Colonic mucosa (tissue), 4 donors: ENCODE data around the gene STEAP1B. TPM values are rescaled to one million over a fixed set of nuclear protein-coding genes. Genes with fewer than 3 reads are reported as not detected.
"Not testable (repeated sequence)": the region's sequence is repeated elsewhere in the genome, so short reads cannot be mapped to it uniquely, and the experiment has no call there.

ENCODE experiments used
- DNase-seq: peaks from one replicate; pipeline ENCODE4 v3.0.0-alpha.2; 2020
- H3K27ac ChIP-seq: fragments of 200-600 bp; one replicate; pipeline ENCODE4 v1.8.0; 2021
- H3K27me3 ChIP-seq: fragments of 200-600 bp; one replicate; pipeline ENCODE4 v1.8.0; 2021
- H3K36me3 ChIP-seq: fragments of 200-600 bp; one replicate; pipeline ENCODE4 v1.8.0; 2021
- H3K4me1 ChIP-seq: fragments of 200-600 bp; one replicate; pipeline ENCODE4 v1.8.0; 2021; ENCODE audit warnings: mild to moderate bottlenecking
- H3K4me3 ChIP-seq: fragments of 200-600 bp; one replicate; pipeline ENCODE4 v1.8.0; 2021
- H3K9ac ChIP-seq, 2 donors: one replicate each; pipeline ENCODE4 v1.7.0; 2013; ENCODE audit warnings: control low read depth in 2 of 2, low read depth in 2 of 2, low read length in 2 of 2
- H3K9me3 ChIP-seq: fragments of 200-600 bp; one replicate; pipeline ENCODE4 v1.8.0; 2021
- intact Hi-C: fragments of 100-400 bp; cut with DNase I; formaldehyde crosslinking; loops from one replicate; pipeline ENCODE4 v1.14.1; 2022
- total RNA-seq, 2 donors: library from RNA; stranded (reverse); fragmentation: NEBNext Ultra II Directional in 1 of 2; extraction: Animal tissue kit (Norgen Biotek cat#: 25700) in 1 of 2; gene quantifications; one replicate each; pipeline ENCODE4 v1.2.1, GENCODE V29; 2021
- TF ChIP-seq, protein P1 (sequence below): fragments of 200-600 bp; IDR thresholded peaks from one replicate; pipeline ENCODE4 v1.8.0; 2022; ENCODE audit warnings: antibody characterized with exemption, mild to moderate bottlenecking
- donor health status: healthy.
- donor health status: DM: no; HTN: no; CAD: no.
- donor health status: DM: no; HTN: no; CAD: no.

STEAP1B gene
- total RNA-seq, 2 donors from 2014 or later, result 0.21 to 0.30 TPM

DNA sequence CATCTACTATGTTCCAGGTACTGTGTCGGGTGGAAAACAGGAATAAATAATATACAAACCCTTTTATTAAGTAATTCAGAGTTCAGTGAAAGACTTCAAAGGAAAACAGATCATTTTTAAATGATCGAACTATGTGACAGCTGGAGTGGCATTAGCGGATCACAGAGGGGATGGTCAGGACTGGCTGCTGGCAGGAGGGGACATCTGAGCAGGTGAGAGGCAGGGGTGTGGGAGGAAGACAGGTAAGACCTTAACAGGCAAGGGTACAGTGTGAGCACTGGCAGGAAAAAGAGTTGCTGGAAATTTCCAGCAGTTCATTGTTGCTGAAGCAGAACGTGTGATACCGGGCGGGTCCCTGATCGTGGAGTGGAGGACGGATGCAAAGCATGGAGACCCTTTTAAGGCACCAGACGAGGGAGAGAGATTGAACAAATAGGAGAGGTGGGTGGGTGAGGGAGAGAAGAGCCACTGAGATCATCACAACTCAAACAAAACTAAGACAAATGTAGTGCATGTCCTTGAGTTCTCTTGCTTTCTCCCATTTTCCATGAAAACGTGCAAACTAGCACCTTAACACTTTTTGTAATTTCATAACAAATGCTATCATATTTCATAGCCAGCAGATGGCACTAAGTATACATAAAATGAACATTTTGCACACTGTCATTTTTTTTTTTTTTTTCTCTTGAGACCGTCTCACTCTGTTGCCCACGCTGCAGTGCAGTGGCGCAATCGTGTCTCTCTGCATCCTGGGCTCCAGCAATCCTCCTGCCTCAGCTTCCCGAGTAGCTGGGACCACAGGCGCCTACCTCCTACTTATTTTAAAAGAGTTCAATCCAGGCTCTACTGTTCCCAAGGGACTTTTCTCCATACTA lies 23.7 kb upstream of the STEAP1B start:
- H3K4me1 ChIP-seq, H3K9ac ChIP-seq, H3K9me3 ChIP-seq, DNase-seq, H3K36me3 ChIP-seq, H3K4me3 ChIP-seq, H3K27ac ChIP-seq, H3K27me3 ChIP-seq, intact Hi-C loops: not testable (repeated sequence)
- TF ChIP-seq, protein P1, sequence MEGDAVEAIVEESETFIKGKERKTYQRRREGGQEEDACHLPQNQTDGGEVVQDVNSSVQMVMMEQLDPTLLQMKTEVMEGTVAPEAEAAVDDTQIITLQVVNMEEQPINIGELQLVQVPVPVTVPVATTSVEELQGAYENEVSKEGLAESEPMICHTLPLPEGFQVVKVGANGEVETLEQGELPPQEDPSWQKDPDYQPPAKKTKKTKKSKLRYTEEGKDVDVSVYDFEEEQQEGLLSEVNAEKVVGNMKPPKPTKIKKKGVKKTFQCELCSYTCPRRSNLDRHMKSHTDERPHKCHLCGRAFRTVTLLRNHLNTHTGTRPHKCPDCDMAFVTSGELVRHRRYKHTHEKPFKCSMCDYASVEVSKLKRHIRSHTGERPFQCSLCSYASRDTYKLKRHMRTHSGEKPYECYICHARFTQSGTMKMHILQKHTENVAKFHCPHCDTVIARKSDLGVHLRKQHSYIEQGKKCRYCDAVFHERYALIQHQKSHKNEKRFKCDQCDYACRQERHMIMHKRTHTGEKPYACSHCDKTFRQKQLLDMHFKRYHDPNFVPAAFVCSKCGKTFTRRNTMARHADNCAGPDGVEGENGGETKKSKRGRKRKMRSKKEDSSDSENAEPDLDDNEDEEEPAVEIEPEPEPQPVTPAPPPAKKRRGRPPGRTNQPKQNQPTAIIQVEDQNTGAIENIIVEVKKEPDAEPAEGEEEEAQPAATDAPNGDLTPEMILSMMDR, result peak; percentile 16

DNA sequence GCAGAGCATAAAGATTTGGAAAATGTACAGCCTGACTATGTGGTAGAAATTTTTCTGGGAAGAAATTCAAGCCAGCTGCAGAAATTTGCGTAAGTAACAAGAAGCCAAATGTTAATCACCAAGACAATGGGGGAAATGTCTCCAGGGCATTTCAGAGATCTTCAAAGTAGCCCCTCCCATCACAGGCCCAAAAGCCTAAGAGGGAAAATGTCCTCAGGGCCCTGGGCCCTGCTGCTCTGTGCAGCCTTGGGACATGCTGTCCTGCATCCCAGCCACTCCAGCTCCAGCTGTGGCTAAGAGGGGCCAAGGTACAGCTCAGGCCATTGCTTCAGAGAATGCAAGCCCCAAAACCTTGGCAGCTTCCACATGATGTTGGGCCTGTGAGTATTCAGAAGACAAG lies 19.6 kb upstream of the STEAP1B start:
- intact Hi-C loops, H3K9me3 ChIP-seq, H3K9ac ChIP-seq, H3K4me3 ChIP-seq, H3K4me1 ChIP-seq, H3K27me3 ChIP-seq, H3K27ac ChIP-seq, H3K36me3 ChIP-seq, DNase-seq: not testable (repeated sequence)

DNA sequence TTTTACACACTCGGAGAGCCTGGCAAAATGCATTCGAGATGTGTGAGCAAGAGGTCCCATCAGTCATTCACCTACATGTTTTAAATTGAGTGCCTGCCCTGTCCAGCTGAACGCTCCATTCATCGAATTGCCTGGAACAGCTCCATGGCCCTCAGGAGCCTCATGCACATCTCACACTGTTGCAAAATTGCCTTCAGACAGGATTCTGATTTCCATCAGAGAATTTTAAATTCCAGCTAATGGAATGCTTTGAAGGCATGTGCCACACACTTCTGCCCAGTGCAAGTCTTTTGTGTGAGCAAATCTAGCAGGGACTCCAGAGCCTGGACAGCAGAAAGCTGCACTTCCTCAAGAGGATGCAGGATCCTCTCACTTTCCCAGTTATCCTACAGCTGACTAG lies 17.0 kb upstream of the STEAP1B start:
- H3K36me3 ChIP-seq, intact Hi-C loops, H3K27me3 ChIP-seq, H3K4me3 ChIP-seq, H3K27ac ChIP-seq, DNase-seq, H3K9me3 ChIP-seq, H3K9ac ChIP-seq, H3K4me1 ChIP-seq: not testable (repeated sequence)

DNA sequence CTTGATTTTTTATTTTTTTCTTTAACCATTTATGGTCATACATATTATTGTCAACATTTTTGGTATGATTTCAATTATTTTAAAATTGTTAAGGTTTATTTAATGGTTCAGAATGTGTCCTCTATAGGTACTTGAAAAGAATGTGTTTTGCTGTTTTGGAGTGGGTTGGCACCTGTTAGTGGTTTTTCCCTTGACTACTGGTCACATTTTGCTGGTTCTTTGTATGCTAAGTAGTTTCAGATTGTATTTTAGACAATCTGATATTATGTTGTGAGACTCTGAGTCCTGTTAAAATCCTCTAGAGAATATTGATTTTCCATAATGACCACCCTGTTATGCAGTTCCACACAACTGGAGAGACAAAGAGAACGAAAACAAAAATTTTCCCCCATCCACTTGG lies 15.0 kb upstream of the STEAP1B start:
- H3K27me3 ChIP-seq, DNase-seq, intact Hi-C loops, H3K36me3 ChIP-seq, H3K9me3 ChIP-seq, H3K4me3 ChIP-seq, H3K4me1 ChIP-seq, H3K27ac ChIP-seq, H3K9ac ChIP-seq: not testable (repeated sequence)

DNA sequence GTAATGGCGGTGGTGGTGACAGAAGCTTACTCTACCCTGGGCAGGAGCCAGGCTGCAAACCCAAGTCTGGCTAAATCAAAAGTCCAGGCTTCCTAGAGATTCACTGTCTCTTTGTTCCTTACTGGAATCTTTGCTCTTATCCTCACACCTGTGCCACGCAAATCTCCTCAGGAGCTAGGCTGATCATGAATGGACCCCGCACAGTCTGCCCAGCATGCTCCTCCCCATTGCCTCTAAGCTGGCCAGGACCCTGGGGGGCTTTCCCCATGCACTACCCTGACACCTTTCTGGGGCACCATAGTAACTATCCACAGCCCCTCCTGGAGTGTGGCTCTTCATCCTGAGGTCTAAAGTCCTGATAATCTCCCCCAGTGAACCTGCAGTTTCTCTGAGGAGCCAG lies 7.3 kb upstream of the STEAP1B start:
- DNase-seq, H3K9ac ChIP-seq, H3K27ac ChIP-seq, H3K4me3 ChIP-seq, H3K4me1 ChIP-seq, intact Hi-C loops, H3K36me3 ChIP-seq, H3K27me3 ChIP-seq, H3K9me3 ChIP-seq: not testable (repeated sequence)

DNA sequence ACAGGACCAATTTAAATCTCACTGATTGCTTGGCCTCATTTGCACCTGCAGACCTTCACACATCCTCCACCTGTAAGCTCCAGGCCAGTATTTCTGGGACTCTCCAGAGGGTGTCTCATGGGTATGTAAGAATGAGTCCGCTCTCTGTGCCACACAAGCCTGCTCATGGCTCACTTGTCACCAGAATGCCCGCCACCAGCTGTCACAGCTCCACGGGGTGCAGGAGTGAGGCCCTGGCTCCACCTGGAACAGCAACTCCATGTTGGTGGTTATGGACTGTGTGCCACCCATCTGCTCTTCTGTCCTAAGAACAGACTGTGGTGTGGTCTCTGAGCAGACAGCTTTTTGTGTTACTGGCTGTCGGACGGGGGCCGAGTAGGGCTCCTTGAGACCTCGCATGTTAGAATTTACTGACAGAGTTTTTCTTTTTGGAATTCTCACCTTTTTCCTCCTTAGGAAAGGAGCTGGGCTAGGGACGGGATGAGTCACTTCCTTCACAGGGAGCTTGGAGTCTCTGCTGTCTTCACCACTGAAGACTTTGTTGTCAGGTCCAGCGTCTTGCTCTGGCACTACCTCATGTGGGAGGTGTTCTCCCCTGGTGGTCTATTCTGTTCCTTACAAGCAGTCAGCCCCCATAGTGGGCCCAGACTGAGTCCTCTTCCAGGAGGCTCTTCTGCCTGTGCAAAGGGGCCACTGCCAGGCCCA lies 6.5 kb upstream of the STEAP1B start:
- H3K36me3 ChIP-seq, DNase-seq, H3K4me3 ChIP-seq, H3K27ac ChIP-seq, intact Hi-C loops, H3K9ac ChIP-seq, H3K9me3 ChIP-seq, H3K4me1 ChIP-seq, H3K27me3 ChIP-seq: not testable (repeated sequence)

DNA sequence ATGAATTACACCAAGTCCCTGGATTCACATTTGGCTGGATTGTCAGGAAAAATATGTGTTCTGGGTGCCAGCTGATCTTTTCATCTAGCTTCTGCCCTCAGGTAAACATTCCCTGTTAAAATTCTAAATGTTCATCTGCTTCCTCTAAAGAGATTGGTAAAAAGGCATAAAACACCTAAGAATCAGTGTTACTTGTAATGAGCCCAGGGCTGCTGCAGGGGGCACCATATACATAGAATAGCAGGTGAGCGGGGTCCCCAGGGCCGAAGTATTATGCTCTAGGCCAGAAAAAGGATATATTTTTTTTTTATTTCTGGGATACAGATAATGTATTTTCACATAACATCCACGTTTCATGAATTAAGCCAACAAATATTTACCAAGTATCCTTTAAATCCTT lies 4.5 kb upstream of the STEAP1B start:
- H3K27me3 ChIP-seq, H3K4me1 ChIP-seq, H3K36me3 ChIP-seq, DNase-seq, H3K27ac ChIP-seq, intact Hi-C loops, H3K9me3 ChIP-seq, H3K9ac ChIP-seq, H3K4me3 ChIP-seq: not testable (repeated sequence)

DNA sequence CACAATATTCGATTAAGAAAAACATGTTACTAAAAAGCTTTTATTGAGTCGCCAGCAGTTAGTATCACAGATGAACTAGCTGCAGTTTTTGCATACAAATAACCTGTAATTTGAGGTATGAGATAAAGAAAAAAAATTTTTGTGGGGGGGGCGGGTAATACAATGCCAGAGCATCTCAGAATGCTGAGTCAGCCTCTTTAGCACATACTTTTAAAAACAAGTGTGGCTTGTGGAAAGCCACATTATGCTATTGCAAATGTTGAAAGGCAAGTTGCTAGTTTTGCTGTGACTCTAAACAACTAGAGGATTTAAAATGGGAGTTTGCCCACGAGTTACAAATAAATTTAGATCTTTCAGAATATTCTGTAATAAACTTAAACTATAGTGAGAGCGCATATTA lies 2.1 kb upstream of the STEAP1B start:
- H3K27ac ChIP-seq, H3K4me1 ChIP-seq, H3K36me3 ChIP-seq, intact Hi-C loops, H3K4me3 ChIP-seq, H3K9me3 ChIP-seq, H3K27me3 ChIP-seq, H3K9ac ChIP-seq, DNase-seq: not testable (repeated sequence)

DNA sequence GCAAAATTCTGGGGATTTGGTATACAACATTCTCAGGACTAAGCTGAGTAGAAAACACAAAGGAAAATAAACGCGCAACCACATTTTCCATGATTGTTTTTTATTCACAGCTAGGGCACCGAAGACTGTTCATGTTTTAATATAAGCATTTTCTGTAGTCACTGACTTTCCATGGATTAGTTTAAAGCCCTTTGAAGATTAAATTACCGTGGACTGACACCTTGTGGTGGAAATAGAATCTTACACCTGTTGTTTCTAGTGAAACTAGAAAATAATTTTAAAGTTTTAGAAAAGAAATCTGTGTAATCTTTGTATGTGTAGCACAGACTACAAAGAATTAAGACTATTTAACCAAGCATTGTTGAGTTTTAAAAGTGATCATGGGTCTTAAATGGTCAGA lies 1.3 kb upstream of the STEAP1B start:
- not testable (repeated sequence) for H3K27ac ChIP-seq, DNase-seq

More for the DNA sequence above, 1.3 kb upstream of the STEAP1B start:
- H3K9me3 ChIP-seq, H3K4me3 ChIP-seq, H3K36me3 ChIP-seq, H3K4me1 ChIP-seq, H3K27me3 ChIP-seq, H3K9ac ChIP-seq, intact Hi-C loops: not testable (repeated sequence)
- TF ChIP-seq, protein P1, result peak; percentile 12
